Gastroesophageal sphincter (tissue), 3 donors: ENCODE results near the gene ATP6V0D1.

Experiments used
- CTCF ChIP-seq, 4 experiments: fragments of 200-600 bp in 2 of 4; fragments of 450-650 bp in 2 of 4; sonication (generic) in 1 of 4; IDR thresholded peaks; one replicate each; pipeline ENCODE4 v1.5.1; 2017 to 2019; ENCODE audit warnings: antibody characterized with exemption in 4 of 4, mild to moderate bottlenecking in 2 of 4, moderate library complexity in 2 of 4
- EP300 ChIP-seq: sonication (generic); formaldehyde crosslinking; IDR thresholded peaks from one replicate; pipeline ENCODE4 v1.6.1; 2017; ENCODE audit warnings: antibody characterized with exemption, mild to moderate bottlenecking
- POLR2AphosphoS5 ChIP-seq: sonication (generic); formaldehyde crosslinking; IDR thresholded peaks from one replicate; pipeline ENCODE4 v1.6.1; 2017; ENCODE audit warnings: antibody characterized with exemption

- TF ChIP-seq EP300 (no peak), CTCF (IDR thresholded peaks at IDR 0.05) (no peak), POLR2AphosphoS5 (no peak)
Measured at GRCh38 chr16:67518676-67519075, 37.7 kb upstream of the ATP6V0D1 start.
